ENCODE data around the gene MAP3K20. TPM values are rescaled to one million over a fixed set of nuclear protein-coding genes. Genes with fewer than 3 reads are reported as not detected.
A peak's percentile ranks its signal among the peaks of the same experiment; 100 is the strongest.

The MAP3K20 gene
- total and polyA plus RNA-seq, 2 of the 4 experiments (the other 2 are of a cell fraction), result 27.5 to 84.4 TPM

DNA sequence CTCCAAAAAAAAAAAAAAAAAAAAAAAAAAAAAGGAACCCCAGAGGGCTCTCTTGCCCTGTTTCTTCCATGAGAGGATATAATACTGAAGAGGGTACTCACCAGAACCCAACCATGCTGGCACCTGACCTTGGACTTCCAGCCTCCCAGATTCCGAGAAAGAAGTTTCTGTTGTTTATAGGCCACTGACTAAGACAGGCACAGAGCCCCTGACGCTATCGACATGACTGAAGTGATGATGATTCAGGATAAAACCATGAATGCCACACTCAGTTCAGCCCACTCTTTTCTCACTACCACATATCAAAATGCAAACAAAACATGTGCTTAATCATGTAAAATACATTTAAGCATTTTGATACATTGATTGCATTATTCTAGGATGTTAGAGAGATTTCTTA, 212.9 kb downstream of the MAP3K20 start:
- Histone ChIP-seq H4K8ac (ENCODE audit: low read depth in 2 of 2, low read length in 2 of 2) (no peak overlapping the region), H3K27ac (ENCODE audit: insufficient read depth, low read length) (no peak overlapping the region), H4K91ac (ENCODE audit: insufficient read depth, low read depth, low read length) (no peak overlapping the region), H3K14ac (replicated peaks; ENCODE audit: low read depth, low read length) (no peak overlapping the region), H2AFZ (replicated peaks; ENCODE audit: low read length, poor library complexity) (no peak overlapping the region), H3K18ac (ENCODE audit: low read depth, low read length) (no peak overlapping the region), H2BK120ac (ENCODE audit: low read depth, low read length) (no peak overlapping the region), H4K5ac (ENCODE audit: low read depth, low read length) (no peak overlapping the region), H3K79me1 (ENCODE audit: low read depth in 1 of 2, low read length in 2 of 2) (no peaks in the 10 kb centered on the region), H3K9me3 (ENCODE audit: control insufficient read depth, insufficient read depth, low read length) (no peaks in the 10 kb centered on the region; the same call in 1 of the 2 replicates), H4K20me1 (ENCODE audit: insufficient read depth, low read length) (no peaks in the 10 kb centered on the region), H3K27me3 (ENCODE audit: control insufficient read depth, insufficient read depth, low read length) (peaks cover 2% of the 10 kb centered on the region; the same call in 1 of the 2 replicates), H3K4ac (ENCODE audit: low read depth, low read length) (no peak overlapping the region), H3K9ac (ENCODE audit: low read depth, low read length) (no peak overlapping the region), H2BK5ac (ENCODE audit: low read depth, low read length, poor library complexity, severe bottlenecking) (no peak overlapping the region), H3K4me3 (ENCODE audit: insufficient read depth, low read depth, low read length) (no peak overlapping the region), H3K56ac (ENCODE audit: extremely low read depth, insufficient read depth, low read length) (no peak overlapping the region), H2BK20ac (ENCODE audit: low read depth, low read length) (no peak overlapping the region), H3K4me1 (ENCODE audit: control insufficient read depth, insufficient read depth, low read length) (no peaks in the 10 kb centered on the region; the same call in 1 of the 2 replicates), H2BK15ac (ENCODE audit: low read depth, low read length) (no peak overlapping the region), H2AK9ac (replicated peaks; ENCODE audit: low read depth, low read length, poor library complexity) (no peak overlapping the region), H3K23ac (ENCODE audit: low read depth, low read length) (no peak overlapping the region), H2AK5ac (ENCODE audit: low read depth, low read length) (no peak overlapping the region), H3K9me1 (ENCODE audit: insufficient read depth, low read length) (no peaks in the 10 kb centered on the region), H3K36me3 (ENCODE audit: control insufficient read depth, insufficient read depth, low read length) (no peaks in the 10 kb centered on the region), H3K4me2 (ENCODE audit: low read depth, low read length) (no peak overlapping the region)
- ChIA-PET POLR2A (ENCODE audit: unreplicated experiment) (no interaction called here), CTCF (interaction anchor here (0.6 to 0.7 kb wide), 2 partner anchors 17 to 26 kb away, joined by 3 read pairs; no protein-coding TSS in a partner anchor)
- TF ChIP-seq FOS (IDR thresholded peaks at IDR 0.05; ENCODE audit: low read depth, low read length) (peak; percentile 41; the same call in 1 of the 2 replicates), SMC3 (IDR thresholded peaks at IDR 0.05; ENCODE audit: low read depth, low read length) (no peak)
- no CpG with 5 or more reads among the region's 3 CpGs for WGBS, 2 experiments (ENCODE audit: extremely low coverage in 2 of 2, insufficient read length in 1 of 2)
- BruUV-seq (replicated peaks), result no TSS peak
- DNase-seq (peak; percentile 77), ATAC-seq (ENCODE audit: low read depth) (peak; percentile 57)
- in situ Hi-C loops (cut with MboI; ENCODE audit: low sequenced_read_pairs) (no loop called here), intact Hi-C loops (cut with micrococcal nuclease) (no loop called here), dilution Hi-C loops (cut with HindIII; ENCODE audit: low sequenced_read_pairs, unreplicated experiment) (no loop called here)
